KG1 (cell line): Measurements from ENCODE around the gene MEDAG.
A peak's percentile ranks its signal among the peaks of the same experiment; 100 is the strongest.

Source experiments
- DNase-seq: peaks from one replicate; lab custom pipeline; 2025; lab: John Stamatoyannopoulos, UW

The MEDAG gene

GRCh38 chr13:30872685-30873461 lies 33.2 kb upstream of the MEDAG start:
- DNase-seq, result no peak

GRCh38 chr13:30873499-30873898 lies 32.6 kb upstream of the MEDAG start:
- DNase-seq, result peak; percentile 4

GRCh38 chr13:30874111-30874510 lies 32.0 kb upstream of the MEDAG start:
- DNase-seq, result no peak

GRCh38 chr13:30874561-30874960 lies 31.5 kb upstream of the MEDAG start:
- DNase-seq, result no peak

- no peak for DNase-seq
Measured at GRCh38 chr13:30877335-30877734, 28.7 kb upstream of the MEDAG start.

- no peak for DNase-seq
Measured at GRCh38 chr13:30880151-30880855, 25.8 kb upstream of the MEDAG start.

GRCh38 chr13:30880856-30881155 lies 25.3 kb upstream of the MEDAG start:
- no peak for DNase-seq

- no peak for DNase-seq
Measured at GRCh38 chr13:30881191-30881651, 24.9 kb upstream of the MEDAG start.

GRCh38 chr13:30882026-30882850 lies 23.8 kb upstream of the MEDAG start:
- no peak for DNase-seq

GRCh38 chr13:30882996-30883766 lies 22.9 kb upstream of the MEDAG start:
- DNase-seq, result no peak

GRCh38 chr13:30884543-30884942 lies 21.5 kb upstream of the MEDAG start:
- no peak for DNase-seq

GRCh38 chr13:30889196-30889690 lies 16.8 kb upstream of the MEDAG start:
- no peak for DNase-seq

GRCh38 chr13:30892966-30893365 lies 13.1 kb upstream of the MEDAG start:
- no peak for DNase-seq

- DNase-seq, result no peak
Measured at GRCh38 chr13:30895773-30896172, 10.3 kb upstream of the MEDAG start.

GRCh38 chr13:30898070-30898469 lies 8.0 kb upstream of the MEDAG start:
- no peak for DNase-seq

- DNase-seq, result no peak
Measured at GRCh38 chr13:30898678-30899241, 7.3 kb upstream of the MEDAG start.

- no peak for DNase-seq
Measured at GRCh38 chr13:30900436-30900835, 5.6 kb upstream of the MEDAG start.

GRCh38 chr13:30900952-30901749 lies 4.9 kb upstream of the MEDAG start:
- DNase-seq, result no peak

- DNase-seq, result no peak
Measured at GRCh38 chr13:30904043-30904442, 2.0 kb upstream of the MEDAG start.

GRCh38 chr13:30906411-30907051 lies 460 bp downstream of the MEDAG start:
- no peak for DNase-seq
